ENCODE results near the gene WRNIP1.

The WRNIP1 gene

GRCh38 chr6:2807342-2808090 is 42.3 kb downstream of the WRNIP1 start:
- Mint-ChIP-seq H3K9me3 (no peaks in the 10 kb centered on the region), H3K27me3 (no peaks in the 10 kb centered on the region), H3K36me3 (peaks cover 15 to 17% of the 10 kb centered on the region in 2 donors), H3K27ac (no peak overlapping the region), H3K4me3 (no peak overlapping the region), H3K4me1 (peaks cover 7 to 12% of the 10 kb centered on the region in 2 donors)
- ATAC-seq (replicated peaks), result no peak
- DNase-seq, result no peak

- peaks cover 15 to 20% of the 10 kb centered on the region in 2 donors for H3K36me3 Mint-ChIP-seq
- no peak overlapping the region for H3K27ac Mint-ChIP-seq
- peaks cover 7 to 12% of the 10 kb centered on the region in 2 donors for H3K4me1 Mint-ChIP-seq
- no peaks in the 10 kb centered on the region for H3K27me3 Mint-ChIP-seq
- no peak for DNase-seq
- no peak overlapping the region for H3K4me3 Mint-ChIP-seq
- H3K9me3 Mint-ChIP-seq, result no peaks in the 10 kb centered on the region
- ATAC-seq (replicated peaks), result no peak
Measured at GRCh38 chr6:2809015-2809414, 43.8 kb downstream of the WRNIP1 start.

GRCh38 chr6:2810092-2810671 is 45.0 kb downstream of the WRNIP1 start:
- peaks cover 0 to 2% of the 10 kb centered on the region in 2 donors for H3K9me3 Mint-ChIP-seq
- H3K4me1 Mint-ChIP-seq, result peaks cover 7 to 12% of the 10 kb centered on the region in 2 donors
- no peak for DNase-seq
- no peak for ATAC-seq (replicated peaks)
- no peaks in the 10 kb centered on the region for H3K27me3 Mint-ChIP-seq
- H3K4me3 Mint-ChIP-seq, result no peak overlapping the region
- H3K27ac Mint-ChIP-seq, result no peak overlapping the region
- peaks cover 15 to 23% of the 10 kb centered on the region in 2 donors for H3K36me3 Mint-ChIP-seq

- DNase-seq (no peak), ATAC-seq (replicated peaks) (no peak)
- H3K4me1 Mint-ChIP-seq, result peaks cover 5 to 8% of the 10 kb centered on the region in 2 donors
- peaks cover 15 to 36% of the 10 kb centered on the region in 2 donors for H3K36me3 Mint-ChIP-seq
- peaks cover 0 to 5% of the 10 kb centered on the region in 2 donors for H3K27me3 Mint-ChIP-seq
- H3K4me3 Mint-ChIP-seq, result no peak overlapping the region
- peaks cover 5 to 18% of the 10 kb centered on the region in 2 donors for H3K9me3 Mint-ChIP-seq
- H3K27ac Mint-ChIP-seq, result no peak overlapping the region
Measured at GRCh38 chr6:2812695-2813094, 47.5 kb downstream of the WRNIP1 start.

- Mint-ChIP-seq H3K4me1 (peaks cover 4 to 11% of the 10 kb centered on the region in 2 donors), H3K27me3 (peaks cover 0 to 6% of the 10 kb centered on the region in 2 donors), H3K36me3 (peaks cover 11 to 36% of the 10 kb centered on the region in 2 donors), H3K27ac (no peak overlapping the region), H3K4me3 (no peak overlapping the region), H3K9me3 (peaks cover 5 to 18% of the 10 kb centered on the region in 2 donors)
- DNase-seq, result no peak
- no peak for ATAC-seq (replicated peaks)
Measured at GRCh38 chr6:2816158-2816557, 51.0 kb downstream of the WRNIP1 start.

- no peak overlapping the region for H3K4me3 Mint-ChIP-seq
- peaks cover 5 to 18% of the 10 kb centered on the region in 2 donors for H3K9me3 Mint-ChIP-seq
- H3K27me3 Mint-ChIP-seq, result peaks cover 0 to 6% of the 10 kb centered on the region in 2 donors
- peaks cover 4 to 11% of the 10 kb centered on the region in 2 donors for H3K4me1 Mint-ChIP-seq
- no peak for DNase-seq
- H3K36me3 Mint-ChIP-seq, result peaks cover 9 to 29% of the 10 kb centered on the region in 2 donors
- no peak overlapping the region for H3K27ac Mint-ChIP-seq
- no peak for ATAC-seq (replicated peaks)
Measured at GRCh38 chr6:2817903-2818443, 52.8 kb downstream of the WRNIP1 start.

GRCh38 chr6:2818593-2818992 is 53.4 kb downstream of the WRNIP1 start:
- no peak overlapping the region for H3K27ac Mint-ChIP-seq
- H3K4me1 Mint-ChIP-seq, result peaks cover 4 to 11% of the 10 kb centered on the region in 2 donors
- ATAC-seq (replicated peaks) (no peak), DNase-seq (no peak)
- H3K27me3 Mint-ChIP-seq, result peaks cover 0 to 6% of the 10 kb centered on the region in 2 donors
- H3K4me3 Mint-ChIP-seq, result no peak overlapping the region
- H3K36me3 Mint-ChIP-seq, result peaks cover 9 to 29% of the 10 kb centered on the region in 2 donors
- H3K9me3 Mint-ChIP-seq, result peaks cover 5 to 18% of the 10 kb centered on the region in 2 donors

GRCh38 chr6:2819115-2819514 is 53.9 kb downstream of the WRNIP1 start:
- Mint-ChIP-seq H3K36me3 (peaks cover 9 to 26% of the 10 kb centered on the region in 2 donors), H3K27ac (no peak overlapping the region)
- no peak for ATAC-seq (replicated peaks)

GRCh38 chr6:2819978-2820377 is 54.8 kb downstream of the WRNIP1 start:
- Mint-ChIP-seq H3K4me1 (peaks cover 4 to 11% of the 10 kb centered on the region in 2 donors), H3K9me3 (peaks cover 5 to 18% of the 10 kb centered on the region in 2 donors), H3K27me3 (peaks cover 0 to 6% of the 10 kb centered on the region in 2 donors), H3K4me3 (no peak overlapping the region), H3K27ac (no peak overlapping the region), H3K36me3 (peaks cover 14 to 31% of the 10 kb centered on the region in 2 donors)
- ATAC-seq (replicated peaks), result no peak
- DNase-seq, result no peak

More at GRCh38 chr6:2819115-2819514, 53.9 kb downstream of the WRNIP1 start:
- peaks cover 0 to 6% of the 10 kb centered on the region in 2 donors for H3K27me3 Mint-ChIP-seq
- peaks cover 4 to 11% of the 10 kb centered on the region in 2 donors for H3K4me1 Mint-ChIP-seq
- H3K4me3 Mint-ChIP-seq, result no peak overlapping the region
- H3K9me3 Mint-ChIP-seq, result peaks cover 5 to 18% of the 10 kb centered on the region in 2 donors
- no peak for DNase-seq

GRCh38 chr6:2820415-2820814 is 55.2 kb downstream of the WRNIP1 start:
- peaks cover 4 to 11% of the 10 kb centered on the region in 2 donors for H3K4me1 Mint-ChIP-seq
- no peak overlapping the region for H3K27ac Mint-ChIP-seq
- peaks cover 14 to 27% of the 10 kb centered on the region in 2 donors for H3K36me3 Mint-ChIP-seq
- peaks cover 5 to 14% of the 10 kb centered on the region in 2 donors for H3K9me3 Mint-ChIP-seq
- DNase-seq, result no peak
- peaks cover 0 to 6% of the 10 kb centered on the region in 2 donors for H3K27me3 Mint-ChIP-seq
- no peak overlapping the region for H3K4me3 Mint-ChIP-seq
- no peak for ATAC-seq (replicated peaks)

- H3K4me3 Mint-ChIP-seq, result no peak overlapping the region
- H3K4me1 Mint-ChIP-seq, result peaks cover 4 to 11% of the 10 kb centered on the region in 2 donors
- H3K9me3 Mint-ChIP-seq, result peaks cover 1 to 9% of the 10 kb centered on the region in 2 donors
- no peak for DNase-seq
- no peak for ATAC-seq (replicated peaks)
- H3K36me3 Mint-ChIP-seq, result peaks cover 10 to 16% of the 10 kb centered on the region in 2 donors
- peaks cover 0 to 6% of the 10 kb centered on the region in 2 donors for H3K27me3 Mint-ChIP-seq
- no peak overlapping the region for H3K27ac Mint-ChIP-seq
Measured at GRCh38 chr6:2821554-2821953, 56.4 kb downstream of the WRNIP1 start.

GRCh38 chr6:2823104-2823850 is 58.1 kb downstream of the WRNIP1 start:
- no peak overlapping the region for H3K27ac Mint-ChIP-seq
- H3K4me3 Mint-ChIP-seq, result no peak overlapping the region
- ATAC-seq (replicated peaks) (no peak), DNase-seq (no peak)
- no peaks in the 10 kb centered on the region for H3K27me3 Mint-ChIP-seq
- no peaks in the 10 kb centered on the region for H3K9me3 Mint-ChIP-seq
- peaks cover 0 to 3% of the 10 kb centered on the region in 2 donors for H3K4me1 Mint-ChIP-seq
- peaks cover 4 to 6% of the 10 kb centered on the region in 2 donors for H3K36me3 Mint-ChIP-seq

- Mint-ChIP-seq H3K27ac (no peak overlapping the region), H3K9me3 (no peaks in the 10 kb centered on the region), H3K4me3 (no peak overlapping the region), H3K36me3 (peaks cover 11 to 16% of the 10 kb centered on the region in 2 donors), H3K4me1 (no peaks in the 10 kb centered on the region), H3K27me3 (no peaks in the 10 kb centered on the region)
- no peak for DNase-seq
- no peak for ATAC-seq (replicated peaks)
Measured at GRCh38 chr6:2826131-2826530, 60.9 kb downstream of the WRNIP1 start.

GRCh38 chr6:2827142-2827541 is 61.9 kb downstream of the WRNIP1 start:
- Mint-ChIP-seq H3K36me3 (peaks cover 17 to 24% of the 10 kb centered on the region in 2 donors), H3K27ac (no peak overlapping the region), H3K4me1 (no peaks in the 10 kb centered on the region), H3K27me3 (no peaks in the 10 kb centered on the region), H3K9me3 (no peaks in the 10 kb centered on the region), H3K4me3 (no peak overlapping the region)
- DNase-seq (no peak), ATAC-seq (replicated peaks) (no peak)
